ENCODE data around the gene SALL3.

The SALL3 gene

DNA sequence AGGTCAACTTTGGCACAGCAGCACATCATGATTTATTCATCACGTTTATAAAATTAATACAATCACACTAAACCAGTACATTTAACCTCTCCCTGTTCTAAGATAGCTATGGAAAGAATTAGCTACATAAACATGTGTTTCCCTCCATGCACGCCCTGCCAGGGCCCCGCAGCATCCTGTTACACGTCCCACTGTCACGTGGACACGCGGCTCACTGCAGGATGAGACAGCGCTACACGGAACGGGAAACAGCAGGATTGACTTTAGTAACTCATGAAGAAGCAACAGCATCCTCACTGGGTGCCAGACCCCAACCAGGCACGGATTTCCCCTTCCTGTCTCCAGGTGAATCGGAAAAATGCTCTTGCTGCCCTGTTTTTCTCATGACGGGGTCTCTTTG is 30.9 kb upstream of the SALL3 start:
- in situ Hi-C loops (cut with HindIII; ENCODE audit: low sequenced_read_pairs): no loop called here
- TF ChIP-seq, protein P1, sequence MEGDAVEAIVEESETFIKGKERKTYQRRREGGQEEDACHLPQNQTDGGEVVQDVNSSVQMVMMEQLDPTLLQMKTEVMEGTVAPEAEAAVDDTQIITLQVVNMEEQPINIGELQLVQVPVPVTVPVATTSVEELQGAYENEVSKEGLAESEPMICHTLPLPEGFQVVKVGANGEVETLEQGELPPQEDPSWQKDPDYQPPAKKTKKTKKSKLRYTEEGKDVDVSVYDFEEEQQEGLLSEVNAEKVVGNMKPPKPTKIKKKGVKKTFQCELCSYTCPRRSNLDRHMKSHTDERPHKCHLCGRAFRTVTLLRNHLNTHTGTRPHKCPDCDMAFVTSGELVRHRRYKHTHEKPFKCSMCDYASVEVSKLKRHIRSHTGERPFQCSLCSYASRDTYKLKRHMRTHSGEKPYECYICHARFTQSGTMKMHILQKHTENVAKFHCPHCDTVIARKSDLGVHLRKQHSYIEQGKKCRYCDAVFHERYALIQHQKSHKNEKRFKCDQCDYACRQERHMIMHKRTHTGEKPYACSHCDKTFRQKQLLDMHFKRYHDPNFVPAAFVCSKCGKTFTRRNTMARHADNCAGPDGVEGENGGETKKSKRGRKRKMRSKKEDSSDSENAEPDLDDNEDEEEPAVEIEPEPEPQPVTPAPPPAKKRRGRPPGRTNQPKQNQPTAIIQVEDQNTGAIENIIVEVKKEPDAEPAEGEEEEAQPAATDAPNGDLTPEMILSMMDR (IDR thresholded peaks at IDR 0.05; ENCODE audit: low read depth, low read length): no peak
- DNase-seq (ENCODE audit: low read depth, low spot score): no peak
- no peak overlapping the region for H3K4me3 ChIP-seq (ENCODE audit: low read depth, low read length)

DNA sequence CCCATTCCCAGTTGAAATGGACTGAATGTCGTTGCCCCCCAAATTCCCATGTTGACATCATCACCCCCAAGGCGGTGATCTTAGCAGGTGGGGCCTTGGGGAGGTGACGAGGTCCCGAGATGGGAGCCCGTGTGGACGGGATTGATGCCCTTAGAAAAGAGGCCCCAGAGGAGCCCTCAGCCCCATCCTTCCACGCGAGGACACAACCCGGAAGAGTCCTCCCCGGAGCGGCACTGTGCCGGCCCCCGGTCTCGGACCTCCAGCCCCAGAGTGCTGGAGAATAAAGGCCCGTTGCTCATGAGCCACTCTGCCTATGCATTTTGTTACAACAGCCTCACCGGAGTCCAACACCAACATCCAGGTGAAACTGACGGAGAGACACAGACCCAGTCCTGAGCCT is 30.4 kb upstream of the SALL3 start:
- no peak for DNase-seq (ENCODE audit: low read depth, low spot score)
- in situ Hi-C loops (cut with HindIII; ENCODE audit: low sequenced_read_pairs): no loop called here
- H3K4me3 ChIP-seq (ENCODE audit: low read depth, low read length): no peak overlapping the region
- TF ChIP-seq, protein P1 (IDR thresholded peaks at IDR 0.05; ENCODE audit: low read depth, low read length): no peak

DNA sequence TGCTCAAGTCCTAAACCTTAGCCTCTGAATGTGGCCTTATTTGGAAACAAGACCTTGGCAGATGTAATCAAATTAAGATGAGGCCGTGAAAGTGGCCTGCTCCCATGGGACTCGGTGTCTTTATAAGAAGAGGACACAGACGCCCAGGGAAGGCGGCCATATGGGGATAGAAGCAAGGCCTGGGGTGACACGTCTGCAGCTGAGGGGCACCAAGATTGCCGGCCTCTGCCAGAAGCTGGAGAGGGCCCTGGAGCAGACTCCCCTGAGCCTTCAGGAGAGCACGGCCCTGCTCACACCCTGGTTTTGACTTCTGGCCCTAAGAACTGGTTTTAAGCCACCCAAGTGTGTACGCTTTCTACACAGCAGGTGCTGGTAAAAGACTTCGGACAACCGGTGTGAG is 29.2 kb upstream of the SALL3 start:
- H3K4me3 ChIP-seq (ENCODE audit: low read depth, low read length): no peak overlapping the region
- DNase-seq (ENCODE audit: low read depth, low spot score): no peak
- TF ChIP-seq, protein P1 (IDR thresholded peaks at IDR 0.05; ENCODE audit: low read depth, low read length): no peak
- in situ Hi-C loops (cut with HindIII; ENCODE audit: low sequenced_read_pairs): no loop called here

DNA sequence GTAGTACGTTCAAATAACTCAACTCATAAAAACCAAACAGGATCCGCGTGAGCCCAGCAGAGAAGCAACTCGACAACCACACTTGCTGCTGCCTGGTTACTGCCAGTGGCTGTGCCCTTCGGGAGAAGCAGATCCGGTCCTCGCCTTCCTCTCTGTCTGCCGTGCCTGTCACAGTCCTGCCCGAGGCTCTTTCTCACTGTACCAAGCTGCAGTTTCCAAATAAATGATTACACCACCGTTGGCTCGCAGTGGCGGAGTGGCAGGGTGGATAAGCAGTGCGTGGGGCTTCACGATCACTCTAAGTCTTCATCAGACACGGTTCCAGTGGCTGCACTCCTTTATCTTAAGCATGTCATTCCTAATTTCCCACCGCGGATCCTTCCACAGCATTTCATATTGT is 26.1 kb upstream of the SALL3 start:
- TF ChIP-seq, protein P1 (IDR thresholded peaks at IDR 0.05; ENCODE audit: low read depth, low read length): no peak
- no peak for DNase-seq (ENCODE audit: low read depth, low spot score)
- H3K4me3 ChIP-seq (ENCODE audit: low read depth, low read length): no peak overlapping the region
- in situ Hi-C loops (cut with HindIII; ENCODE audit: low sequenced_read_pairs): no loop called here

DNA sequence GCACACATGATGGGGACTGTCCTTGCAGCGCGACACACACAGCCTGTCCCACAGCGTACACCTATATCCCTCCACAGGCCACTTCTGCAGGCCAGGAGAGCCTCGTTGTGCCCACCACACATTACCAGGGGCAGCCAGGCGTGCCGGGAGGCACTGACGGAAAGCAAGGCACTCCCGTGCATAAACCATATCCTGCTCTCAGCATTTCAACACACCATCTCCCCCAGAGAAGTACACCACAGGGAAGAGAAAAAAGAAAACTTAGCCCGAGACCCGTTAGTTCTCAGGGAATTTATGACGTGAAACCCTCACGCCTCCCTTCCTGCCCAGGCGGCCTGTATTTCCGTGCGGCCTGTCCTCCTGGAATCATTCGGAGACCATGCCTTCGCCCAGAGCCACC is 24.6 kb upstream of the SALL3 start:
- TF ChIP-seq, protein P1 (IDR thresholded peaks at IDR 0.05; ENCODE audit: low read depth, low read length): no peak
- DNase-seq (ENCODE audit: low read depth, low spot score): no peak
- H3K4me3 ChIP-seq (ENCODE audit: low read depth, low read length): no peak overlapping the region
- in situ Hi-C loops (cut with HindIII; ENCODE audit: low sequenced_read_pairs): no loop called here

DNA sequence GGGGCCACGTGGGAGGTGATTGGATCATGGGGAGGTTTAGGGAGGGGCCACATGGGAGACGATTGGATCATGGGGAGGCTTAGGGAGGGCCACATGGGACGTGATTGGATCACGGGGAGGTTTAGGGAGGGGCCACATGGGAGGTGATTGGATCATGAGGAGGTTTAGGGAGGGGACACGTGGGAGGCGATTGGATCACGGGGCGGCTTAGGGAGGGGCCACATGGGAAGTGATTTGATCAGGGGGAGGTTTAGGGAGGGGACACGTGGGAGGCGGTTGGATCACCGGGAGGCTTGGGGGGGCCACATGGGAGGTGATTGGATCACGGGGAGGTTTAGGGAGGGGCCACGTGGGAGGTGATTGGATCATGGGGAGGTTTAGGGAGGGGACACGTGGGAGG is 22.5 kb upstream of the SALL3 start:
- DNase-seq (ENCODE audit: low read depth, low spot score): no peak
- H3K4me3 ChIP-seq (ENCODE audit: low read depth, low read length): no peak overlapping the region
- TF ChIP-seq, protein P1 (IDR thresholded peaks at IDR 0.05; ENCODE audit: low read depth, low read length): no peak
- in situ Hi-C loops (cut with HindIII; ENCODE audit: low sequenced_read_pairs): no loop called here

DNA sequence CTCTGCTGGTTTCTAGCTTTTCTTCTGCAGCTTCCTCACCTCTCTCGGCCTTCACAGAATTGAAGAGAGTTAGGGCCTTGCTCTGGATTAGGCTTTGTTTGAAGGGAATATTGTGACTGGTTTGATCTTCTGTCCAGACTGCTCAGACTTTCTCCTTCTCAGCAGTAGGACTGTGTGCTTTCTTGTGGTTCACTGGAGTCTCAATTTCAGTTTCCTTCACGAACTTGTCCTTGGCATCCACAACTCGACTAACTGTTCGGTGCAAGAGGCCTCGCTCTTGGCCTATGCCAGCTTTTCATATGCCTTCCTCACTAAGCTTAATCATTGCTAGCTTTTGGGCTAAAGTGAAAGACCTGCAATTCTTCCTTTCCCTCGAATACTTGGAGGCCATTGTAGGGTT is 18.9 kb upstream of the SALL3 start:
- DNase-seq (ENCODE audit: low read depth, low spot score): no peak
- TF ChIP-seq, protein P1 (IDR thresholded peaks at IDR 0.05; ENCODE audit: low read depth, low read length): no peak
- in situ Hi-C loops (cut with HindIII; ENCODE audit: low sequenced_read_pairs): no loop called here
- no peak overlapping the region for H3K4me3 ChIP-seq (ENCODE audit: low read depth, low read length)

Measured in astrocyte of the spinal cord (primary cell).